ENCODE data around the gene INPP5B. TPM values are rescaled to one million over a fixed set of nuclear protein-coding genes. Genes with fewer than 3 reads are reported as not detected.

Gene INPP5B
- polyA plus RNA-seq, 3 donors: 5.1 to 15.0 (median 10.0) TPM

DNA sequence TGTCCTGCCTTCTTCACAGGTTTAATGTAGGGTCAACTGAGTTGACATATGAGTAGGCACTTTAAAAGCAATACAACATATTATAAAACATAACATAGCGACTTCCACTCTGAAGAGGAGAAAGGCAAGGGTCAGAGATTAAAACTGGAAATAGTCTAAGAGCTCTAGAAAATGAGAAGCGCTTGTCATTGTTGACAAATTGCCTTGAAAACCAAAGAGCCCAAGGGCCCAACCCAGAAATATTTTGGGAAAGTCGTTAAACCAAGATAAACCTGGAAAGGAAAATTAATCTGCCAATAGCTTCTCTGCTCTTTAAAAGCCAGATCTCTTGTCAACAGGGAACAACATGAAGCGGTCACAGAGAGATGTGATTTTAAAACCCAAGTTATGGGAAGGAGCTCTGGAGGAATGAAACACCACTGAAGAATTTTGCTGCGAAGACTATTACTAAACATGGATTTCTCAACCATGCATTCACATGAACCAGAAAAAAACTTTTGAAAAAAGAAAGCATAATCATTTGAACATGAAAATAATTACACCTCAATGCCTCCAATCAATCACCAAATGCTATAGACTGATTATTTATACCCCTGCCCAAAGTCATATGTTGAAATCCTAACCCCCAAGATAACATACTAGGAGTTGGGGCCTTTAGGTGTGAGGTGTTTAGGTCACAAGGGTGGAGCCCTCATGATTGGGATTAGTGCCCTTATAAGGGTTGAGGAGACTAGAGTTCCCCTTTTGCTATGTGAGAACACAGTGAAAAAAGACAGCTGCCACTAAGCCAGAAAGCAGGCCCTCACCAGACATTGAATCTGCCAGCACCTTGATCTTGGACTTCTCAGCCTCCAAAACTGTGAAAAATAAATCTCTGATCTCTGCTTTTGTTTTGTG is 54.5 kb downstream of the INPP5B start:
- WGBS, 3 donors: 66 to 84% (median 74%) methylated on average over 5 of the region's 5 CpGs
- H3K27ac ChIP-seq (ENCODE audit: low read depth, low read length): no peak overlapping the region

DNA sequence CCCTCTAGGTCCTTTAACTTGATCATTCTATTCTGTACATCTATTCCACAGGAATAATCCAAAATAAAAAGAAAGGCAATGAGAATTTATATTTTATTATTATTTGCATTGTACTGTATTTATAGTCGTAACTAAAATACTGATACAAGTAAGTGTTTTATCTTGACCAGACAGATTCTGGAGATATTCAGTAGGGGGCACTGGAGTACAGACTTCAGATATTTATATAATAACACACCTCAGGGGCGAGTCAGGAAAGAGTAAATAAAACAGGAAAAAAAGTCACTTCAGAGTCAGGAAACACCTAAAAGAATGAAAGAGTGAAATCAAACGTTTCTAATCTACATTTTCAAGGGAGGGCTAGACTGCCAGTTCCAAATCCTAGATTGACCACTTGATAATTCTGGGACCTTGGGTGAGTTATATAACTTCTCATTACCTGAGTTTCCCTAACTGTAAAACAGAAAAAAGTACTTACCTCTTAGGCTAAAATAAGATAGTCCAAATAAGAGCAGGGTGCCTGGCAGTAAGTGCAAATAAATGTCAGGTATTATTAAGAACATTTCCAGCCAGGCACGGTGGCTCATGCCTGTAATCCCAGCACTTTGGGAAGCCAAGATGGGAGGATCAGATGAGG is 56.4 kb downstream of the INPP5B start:
- no peak overlapping the region for H3K27ac ChIP-seq (ENCODE audit: low read depth, low read length)

DNA sequence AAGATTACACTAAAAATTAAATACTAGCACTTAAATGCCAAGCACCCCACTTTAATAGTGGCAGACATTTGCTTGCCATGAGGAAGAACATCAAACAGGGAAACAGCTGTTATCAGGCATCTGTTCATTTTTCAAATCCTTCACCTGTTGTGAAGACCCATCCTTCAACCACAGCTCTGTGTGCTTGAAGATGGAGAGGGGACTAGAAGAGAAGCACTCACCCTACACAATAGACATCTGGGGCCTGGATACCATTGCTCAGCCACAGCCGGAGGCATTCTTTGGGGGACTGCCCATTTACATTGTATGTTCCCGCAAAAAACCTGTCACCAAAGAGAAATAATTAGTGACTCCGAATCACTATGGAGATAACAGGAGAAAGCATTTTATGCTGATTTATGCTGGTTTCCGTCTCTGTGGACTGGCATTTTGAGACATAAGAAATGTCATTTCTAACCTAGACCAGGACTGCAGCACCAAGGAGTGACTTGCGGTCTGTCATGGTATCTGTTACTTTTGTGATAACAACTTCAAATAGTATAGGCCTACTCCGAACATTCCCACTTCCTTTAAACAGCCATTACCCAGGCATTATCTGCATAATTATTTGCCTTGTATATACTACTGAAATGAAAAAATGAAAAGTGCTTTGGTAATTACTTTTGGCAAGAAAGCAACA is 58.7 kb downstream of the INPP5B start:
- WGBS, 3 donors: 80 to 91% (median 85%) methylated on average over 6 of the region's 6 CpGs

More for the DNA sequence above, 56.4 kb downstream of the INPP5B start:
- WGBS, 3 donors: 12 to 38% (median 31%) methylated on average over 4 of the region's 4 CpGs

DNA sequence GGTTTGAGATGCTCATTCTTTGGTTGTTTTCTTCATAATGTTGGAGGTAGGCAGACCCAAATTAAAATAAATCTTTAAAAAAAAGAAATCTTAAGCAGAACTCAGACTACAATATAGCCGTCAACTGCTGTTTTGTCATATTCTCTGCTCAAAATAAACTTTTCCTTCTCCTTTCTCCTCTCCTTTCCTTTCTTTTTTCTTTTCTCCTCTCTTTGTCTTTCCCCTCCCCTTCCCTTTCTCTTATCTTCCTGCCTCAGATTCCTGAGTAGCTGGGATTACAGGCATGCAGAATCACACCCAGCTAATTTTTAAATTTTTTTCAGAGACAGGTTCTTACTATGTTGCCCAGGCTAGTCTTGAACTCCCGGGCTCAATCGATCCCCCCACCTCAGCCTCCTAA is 62.7 kb downstream of the INPP5B start:
- no peak overlapping the region for H3K27ac ChIP-seq (ENCODE audit: low read depth, low read length)
- WGBS, 3 donors: 87 to 94% (median 89%) methylated on average over 3 of the region's 3 CpGs

More for the DNA sequence above, 58.7 kb downstream of the INPP5B start:
- no peak overlapping the region for H3K27ac ChIP-seq (ENCODE audit: low read depth, low read length)

DNA sequence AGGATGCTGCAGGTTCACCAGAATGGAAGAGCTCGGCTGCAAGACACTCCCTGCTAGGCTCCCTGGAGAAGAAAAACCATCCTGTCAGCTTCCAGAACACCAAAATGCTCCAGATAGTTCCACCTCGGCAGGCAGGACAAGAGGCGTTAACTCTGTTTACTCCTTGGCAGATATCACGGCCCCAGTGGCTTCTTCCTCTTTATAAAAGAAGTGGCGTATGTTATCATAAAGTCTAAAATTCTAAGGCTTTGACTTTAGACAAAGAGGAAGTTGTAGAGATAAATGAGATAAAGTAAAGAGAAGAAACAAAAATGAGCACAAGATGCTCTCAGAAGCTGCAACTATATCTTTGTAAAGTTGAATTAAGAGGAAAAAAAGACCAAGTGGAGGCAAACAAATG is 63.2 kb downstream of the INPP5B start:
- WGBS, 3 donors: 66 to 72% (median 71%) methylated on average over 5 of the region's 5 CpGs
- H3K27ac ChIP-seq (ENCODE audit: low read depth, low read length): no peak overlapping the region

DNA sequence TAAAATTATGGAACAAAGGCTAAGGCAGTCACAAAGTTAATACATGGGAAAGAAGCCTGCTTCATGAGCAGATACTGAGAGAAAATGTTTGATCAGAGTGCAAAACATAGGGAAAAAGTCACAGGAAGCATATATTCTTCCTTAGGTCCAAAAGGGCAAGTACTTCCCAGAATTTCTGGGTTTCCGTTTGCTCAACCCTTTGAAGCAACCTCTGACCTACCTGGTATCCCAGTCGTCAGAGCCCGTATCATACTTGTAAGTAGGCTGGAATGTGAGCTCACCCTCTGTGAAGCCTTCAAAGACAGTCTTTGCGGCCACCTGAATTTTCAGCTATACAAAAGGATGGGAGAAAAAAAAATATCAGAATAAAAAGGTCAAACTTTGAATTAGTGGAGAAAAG is 67.0 kb downstream of the INPP5B start:
- 84 to 90% (median 88%) methylated on average over 4 of the region's 4 CpGs for WGBS, 3 donors
- H3K27ac ChIP-seq (ENCODE audit: low read depth, low read length): no peak overlapping the region

DNA sequence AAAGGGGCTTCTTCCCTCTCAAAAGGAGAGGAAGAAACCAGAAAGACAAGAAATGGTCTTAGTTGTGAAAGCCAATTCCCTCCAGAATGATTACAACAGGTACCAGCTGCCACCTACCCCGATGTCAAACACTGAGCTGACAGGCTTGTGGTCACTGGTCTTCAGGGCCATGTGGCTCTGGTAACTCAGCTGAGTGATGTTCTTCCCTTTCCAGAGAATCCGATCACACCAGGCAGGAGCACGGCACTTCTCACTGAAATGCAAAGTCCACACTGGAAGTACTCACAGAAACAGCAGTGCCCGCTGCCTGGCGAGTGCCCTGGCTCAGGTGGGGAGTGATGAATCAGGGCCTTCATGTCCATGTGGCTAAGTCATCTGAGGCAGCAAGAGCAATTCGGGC is 68.8 kb downstream of the INPP5B start:
- WGBS, 3 donors: 79 to 89% (median 88%) methylated on average over 6 of the region's 6 CpGs
- H3K27ac ChIP-seq (ENCODE audit: low read depth, low read length): no peak overlapping the region

DNA sequence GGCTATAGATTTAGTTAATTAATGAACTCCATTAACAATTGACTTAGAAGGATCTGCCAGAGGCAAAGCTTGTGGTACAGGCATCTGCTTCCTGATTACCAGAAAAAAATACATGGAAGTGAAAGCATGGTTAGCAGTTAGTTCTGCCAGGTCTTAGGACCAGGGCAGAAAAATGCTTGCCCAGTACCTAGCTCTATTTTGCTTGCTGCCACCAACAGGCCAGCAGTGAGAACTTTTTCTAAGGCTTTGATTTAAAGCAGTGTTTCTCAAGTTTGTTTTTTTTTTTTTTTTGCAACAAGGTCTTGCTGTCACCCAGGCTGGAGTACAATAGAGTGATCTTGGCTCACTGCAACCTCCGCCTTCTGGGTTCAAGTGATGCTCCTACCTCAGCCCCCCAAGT is 71.0 kb downstream of the INPP5B start:
- no peak overlapping the region for H3K27ac ChIP-seq (ENCODE audit: low read depth, low read length)
- WGBS, 3 donors: 100% methylated on average over 1 of the region's 1 CpG

DNA sequence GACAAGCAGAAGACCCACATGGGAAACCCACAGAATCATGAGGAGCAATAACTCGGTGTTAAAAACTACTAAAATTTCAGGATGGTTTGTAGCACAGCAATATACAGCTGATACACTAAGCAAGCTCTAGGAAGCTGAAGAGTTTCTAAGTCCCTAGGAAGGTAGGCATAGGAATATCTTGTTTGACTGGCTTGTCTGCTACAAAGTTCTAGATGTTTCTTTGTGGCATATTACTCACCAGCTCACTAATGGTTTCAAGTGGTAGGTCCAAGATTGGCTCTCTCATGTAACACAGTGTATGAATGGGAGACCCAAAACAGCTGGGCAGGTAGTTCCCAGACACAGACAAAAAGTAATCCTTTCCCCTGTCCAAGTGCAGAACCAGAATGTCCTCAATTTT is 74.2 kb downstream of the INPP5B start:
- WGBS, 3 donors: 86 to 96% (median 91%) methylated on average over 1 of the region's 1 CpG
- no peak overlapping the region for H3K27ac ChIP-seq (ENCODE audit: low read depth, low read length)

DNA sequence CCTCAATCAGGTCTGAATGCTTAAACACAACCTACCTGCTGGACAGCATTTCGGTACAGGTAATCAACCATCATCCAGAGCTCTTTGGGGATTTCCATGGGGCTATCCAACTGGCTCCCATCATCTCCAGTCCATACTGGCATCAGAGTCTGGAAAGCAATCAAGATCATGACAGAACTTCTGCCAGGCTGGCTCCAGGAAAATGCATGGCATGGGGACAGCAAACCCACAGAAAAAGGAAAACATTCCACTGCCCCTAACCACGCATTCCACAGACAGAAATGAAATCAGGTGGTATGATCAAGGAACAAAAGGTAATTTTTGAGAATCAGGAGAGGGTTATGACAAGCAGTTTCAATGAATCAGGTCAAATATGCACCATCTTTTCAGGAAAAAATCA is 78.4 kb downstream of the INPP5B start:
- WGBS, 3 donors: 86 to 94% (median 86%) methylated on average over 2 of the region's 2 CpGs
- H3K27ac ChIP-seq (ENCODE audit: low read depth, low read length): no peak overlapping the region

DNA sequence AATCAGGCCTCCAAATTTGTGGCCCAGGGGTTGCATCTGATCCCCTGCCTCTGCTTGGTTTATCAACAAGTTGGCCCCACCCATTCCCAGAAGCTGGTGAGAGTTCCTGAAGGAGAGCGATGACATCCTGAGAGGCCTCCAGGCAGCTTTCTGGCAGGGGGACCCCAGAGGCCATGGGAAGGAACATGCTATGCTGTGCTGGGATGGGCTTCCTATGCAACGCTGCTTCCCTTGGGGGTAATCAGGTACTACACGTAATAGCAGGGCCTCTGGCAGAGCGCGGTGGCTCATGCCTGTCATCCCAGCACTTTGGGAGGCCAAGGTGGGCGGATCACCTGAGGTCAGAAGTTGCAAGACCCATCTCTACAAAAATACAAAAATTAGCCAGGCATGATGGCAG is 79.1 kb downstream of the INPP5B start:
- no peak overlapping the region for H3K27ac ChIP-seq (ENCODE audit: low read depth, low read length)
- 88 to 90% (median 89%) methylated on average over 6 of the region's 6 CpGs for WGBS, 3 donors

DNA sequence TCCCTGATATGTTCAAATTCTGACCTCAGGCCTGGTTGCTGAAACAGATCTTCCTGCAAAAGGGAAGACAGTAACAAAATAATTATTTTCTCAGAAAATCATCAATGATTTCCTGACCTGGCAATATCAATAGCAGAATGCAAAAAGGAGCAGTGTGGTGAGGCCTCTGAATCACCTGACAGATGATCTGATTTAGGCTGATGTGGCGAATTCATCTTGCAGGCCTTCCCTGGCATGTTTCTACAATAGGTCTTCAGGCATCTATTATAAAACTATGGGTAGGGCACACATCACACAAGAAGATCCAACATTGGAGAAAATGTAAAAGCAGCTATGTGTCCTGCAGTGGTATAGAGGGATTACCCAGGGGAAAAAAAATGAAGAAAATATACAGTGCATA is 80.4 kb downstream of the INPP5B start:
- no peak overlapping the region for H3K27ac ChIP-seq (ENCODE audit: low read depth, low read length)
- 94 to 100% (median 98%) methylated on average over 1 of the region's 1 CpG for WGBS, 3 donors

DNA sequence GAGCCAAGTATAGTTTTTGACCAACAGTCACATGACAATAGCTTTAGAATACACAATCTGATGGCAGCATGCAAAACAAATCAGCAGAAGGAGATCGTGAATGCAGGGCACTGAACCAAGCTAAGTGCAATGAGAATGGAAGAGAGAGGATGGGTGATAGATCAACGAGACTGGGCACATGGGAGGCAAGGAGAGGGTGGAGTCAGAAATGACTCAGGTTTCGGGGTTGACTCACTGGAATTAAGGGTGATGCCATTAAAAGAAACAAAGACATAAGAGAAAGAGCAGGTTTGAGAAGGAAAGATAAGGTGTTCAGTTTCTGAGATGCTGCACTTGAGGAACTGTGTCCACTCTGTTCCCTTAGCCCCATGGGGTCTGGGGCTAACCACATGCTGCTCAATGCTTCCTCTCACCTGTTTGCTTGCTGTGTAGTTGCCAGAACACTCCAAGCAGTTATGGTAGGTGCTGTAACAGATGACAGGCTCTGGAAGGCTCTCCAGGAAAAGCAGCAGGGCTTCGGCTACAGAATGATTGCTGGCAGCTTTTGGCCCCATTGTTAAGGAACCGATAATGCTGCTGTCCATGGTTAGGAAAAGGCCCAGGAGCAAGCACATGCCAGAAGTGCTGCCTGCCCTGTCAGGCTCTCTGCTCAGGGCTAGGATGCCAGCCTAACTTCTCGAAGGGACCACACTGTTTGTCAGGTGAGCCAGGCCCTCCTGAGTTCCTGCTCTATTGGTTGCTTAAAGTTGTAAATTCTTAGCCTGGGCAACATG is 81.3 kb downstream of the INPP5B start:
- WGBS, 3 donors: 90 to 91% (median 91%) methylated on average over 6 of the region's 6 CpGs
- H3K27ac ChIP-seq (ENCODE audit: low read depth, low read length): no peak overlapping the region

DNA sequence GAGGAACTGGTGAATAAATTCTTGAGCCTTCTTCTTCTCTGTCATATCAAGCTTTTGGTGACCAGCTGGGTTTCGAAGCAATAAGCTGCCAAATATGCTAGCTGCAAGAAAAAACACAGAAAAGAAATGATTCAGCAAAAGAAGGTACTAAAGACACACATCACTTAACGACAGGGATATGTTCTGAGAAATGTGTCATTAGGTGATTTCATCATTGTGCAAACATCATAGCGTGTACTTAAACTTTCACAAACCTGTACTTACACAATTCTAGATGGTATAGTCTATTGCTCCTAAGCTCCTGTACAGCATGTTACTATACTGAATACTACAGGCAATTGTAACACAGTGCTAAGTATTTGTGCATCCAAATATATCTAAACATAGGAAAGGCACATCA is 84.5 kb downstream of the INPP5B start:
- 56 to 67% (median 62%) methylated on average over 3 of the region's 3 CpGs for WGBS, 3 donors
- H3K27ac ChIP-seq (ENCODE audit: low read depth, low read length): no peak overlapping the region

DNA sequence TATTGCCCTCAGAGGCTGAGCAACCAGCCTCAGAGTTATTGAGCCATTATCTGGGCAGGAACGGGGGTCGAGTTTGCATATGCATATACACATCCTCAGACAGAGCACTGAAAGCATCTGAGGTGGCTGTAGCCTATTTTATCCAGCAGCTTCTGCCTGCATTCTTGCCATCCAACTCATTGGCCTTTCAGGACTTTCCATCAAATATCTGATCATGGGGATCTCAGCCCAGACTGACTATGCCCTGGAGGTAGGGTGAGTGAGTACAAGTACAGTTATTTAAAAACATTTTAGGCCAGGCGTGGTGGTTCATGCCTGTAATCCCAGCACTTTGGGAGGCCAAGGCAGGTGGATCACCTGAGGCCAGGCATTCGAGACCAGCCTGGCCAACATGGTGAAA is 85.7 kb downstream of the INPP5B start:
- 88 to 94% (median 93%) methylated on average over 4 of the region's 4 CpGs for WGBS, 3 donors
- H3K27ac ChIP-seq (ENCODE audit: low read depth, low read length): no peak overlapping the region

DNA sequence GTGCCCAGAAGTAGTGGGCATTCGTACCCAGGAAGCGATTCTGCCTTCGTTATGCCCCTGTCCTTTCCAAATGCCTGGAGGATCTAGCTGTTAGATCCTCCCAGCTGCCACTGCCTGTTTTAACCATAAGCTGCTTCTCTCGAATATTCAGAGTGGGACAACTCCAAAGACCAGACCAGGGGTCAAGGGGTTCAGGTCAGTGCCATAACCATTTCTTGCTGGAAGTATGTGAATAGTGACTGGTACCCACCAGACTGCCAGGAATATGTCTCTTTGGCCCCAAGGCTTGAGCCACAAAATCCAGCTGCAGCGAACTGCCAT is 86.5 kb downstream of the INPP5B start:
- 23 to 28% (median 28%) methylated on average over 5 of the region's 5 CpGs for WGBS, 3 donors
- H3K27ac ChIP-seq (ENCODE audit: low read depth, low read length): no peak overlapping the region

DNA sequence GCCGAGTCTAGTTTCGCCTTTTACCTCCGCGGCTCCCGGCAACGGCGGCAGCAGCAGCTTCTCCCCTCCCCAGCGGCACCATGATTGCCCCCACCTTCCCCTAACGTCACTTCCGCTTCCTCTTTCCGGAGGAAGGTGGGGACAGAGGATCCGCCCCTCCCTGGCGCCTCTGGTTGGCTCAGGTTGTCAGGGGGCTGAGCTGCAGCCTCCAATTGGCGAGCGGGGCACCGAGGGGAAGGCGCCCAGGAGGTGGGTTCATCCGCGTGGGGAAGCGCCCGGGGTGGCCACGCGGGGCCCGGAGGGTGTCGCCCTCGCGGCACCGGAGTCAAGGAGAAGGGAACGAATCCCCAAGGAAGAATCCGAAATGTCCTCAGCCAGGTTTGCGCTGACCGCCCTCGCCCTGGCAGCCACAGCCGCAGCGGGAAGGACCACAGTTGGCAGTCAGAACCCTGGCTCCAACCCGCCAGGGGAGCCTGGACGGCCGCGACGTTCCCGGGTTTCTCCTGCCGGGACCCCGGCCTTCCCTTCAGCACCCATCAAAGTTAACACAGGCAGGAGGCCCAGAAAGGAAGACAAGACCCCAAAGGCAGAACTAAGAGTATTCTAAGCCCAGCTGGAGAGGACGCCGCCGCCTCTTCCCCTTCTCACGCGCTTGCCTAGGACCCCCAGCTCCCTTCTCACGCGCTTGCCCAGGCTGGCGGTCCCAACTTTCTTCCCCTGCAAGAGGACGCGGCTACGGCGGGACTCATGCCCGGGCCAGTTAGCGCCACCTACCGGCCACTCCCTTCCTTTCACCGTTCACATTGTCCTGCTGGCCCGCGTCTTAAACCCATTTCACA is 87.1 kb downstream of the INPP5B start, which contains the start of gene MTF1:
MTF1 (minus strand) TSS at position 86 of the 839 bp plus-strand sequence. CDS start 1,934 bp downstream, outside the sequence.
- H3K27ac ChIP-seq (ENCODE audit: low read depth, low read length): peak within 1 kb of the TSS; percentile 92
- 0 to 1% (median 0%) methylated on average over 60 to 61 of the region's 61 CpGs for WGBS, 3 donors
